Progenitor cell of endocrine pancreas (in vitro differentiated cells): Measurements from ENCODE around the gene SLC8A2. TPM values are rescaled to one million over a fixed set of nuclear protein-coding genes. Genes with fewer than 3 reads are reported as not detected.

Experiments used
- DNase-seq: peaks from one replicate; pipeline ENCODE4 v3.0.0; 2021; ENCODE audit warnings: low spot score; ENCODE audit not compliant: unreplicated experiment
- H3K27ac Mint-ChIP-seq: 2 replicates; pipeline ENCODE4 v1.8.0; 2021; ENCODE audit warnings: mild to moderate bottlenecking, moderate library complexity, mixed read lengths
- H3K27me3 Mint-ChIP-seq: 2 replicates; pipeline ENCODE4 v1.8.0; 2021; ENCODE audit warnings: mixed read lengths
- H3K36me3 Mint-ChIP-seq: 2 replicates; pipeline ENCODE4 v1.8.0; 2022; ENCODE audit warnings: mixed read lengths; ENCODE audit not compliant: insufficient read depth
- H3K4me1 Mint-ChIP-seq: 2 replicates; pipeline ENCODE4 v1.8.0; 2021; ENCODE audit warnings: low read depth, mixed read lengths
- H3K4me3 Mint-ChIP-seq: 2 replicates; pipeline ENCODE4 v1.8.0; 2021; ENCODE audit warnings: low read depth, mild to moderate bottlenecking, moderate library complexity, mixed read lengths
- H3K9me3 Mint-ChIP-seq: 2 replicates; pipeline ENCODE4 v1.8.0; 2021; ENCODE audit warnings: low read depth, mixed read lengths
- total RNA-seq: library from RNA; stranded (reverse); gene quantifications from 2 replicates; pipeline ENCODE4 v1.2.1, GENCODE V29; 2021
- TF ChIP-seq, protein P1 (sequence below): fragments of 200-600 bp; sonication (generic); IDR thresholded peaks from one replicate; pipeline ENCODE4 v1.5.0; 2021; ENCODE audit warnings: antibody characterized with exemption, mild to moderate bottlenecking; ENCODE audit not compliant: unreplicated experiment

SLC8A2 gene
- total RNA-seq, 1 donor from 2014 or later = 1.2 TPM

DNA sequence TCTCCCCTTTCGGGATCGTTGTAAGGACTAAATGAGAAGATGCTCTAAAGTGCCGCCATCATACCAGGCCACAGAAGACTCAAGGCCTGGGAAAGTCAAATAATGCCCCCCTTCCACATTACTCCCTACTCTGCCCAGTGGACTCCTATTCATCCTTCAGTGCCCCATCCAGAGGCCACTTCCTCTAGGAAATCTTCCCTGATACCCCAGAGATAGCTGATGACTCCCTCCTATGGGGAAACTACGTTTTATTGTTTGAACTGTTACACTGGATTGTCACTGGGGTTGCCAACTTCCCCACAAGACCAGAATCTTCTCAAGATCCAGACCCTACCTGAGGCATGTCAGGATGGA is 66.5 kb downstream of the SLC8A2 start:
- Mint-ChIP-seq H3K27me3 (peaks cover 9% of the 10 kb centered on the region), H3K9me3 (no peaks in the 10 kb centered on the region), H3K27ac (no peak overlapping the region), H3K4me3 (no peak overlapping the region), H3K4me1 (no peaks in the 10 kb centered on the region), H3K36me3 (no peaks in the 10 kb centered on the region)
- DNase-seq = no peak
- TF ChIP-seq, protein P1, sequence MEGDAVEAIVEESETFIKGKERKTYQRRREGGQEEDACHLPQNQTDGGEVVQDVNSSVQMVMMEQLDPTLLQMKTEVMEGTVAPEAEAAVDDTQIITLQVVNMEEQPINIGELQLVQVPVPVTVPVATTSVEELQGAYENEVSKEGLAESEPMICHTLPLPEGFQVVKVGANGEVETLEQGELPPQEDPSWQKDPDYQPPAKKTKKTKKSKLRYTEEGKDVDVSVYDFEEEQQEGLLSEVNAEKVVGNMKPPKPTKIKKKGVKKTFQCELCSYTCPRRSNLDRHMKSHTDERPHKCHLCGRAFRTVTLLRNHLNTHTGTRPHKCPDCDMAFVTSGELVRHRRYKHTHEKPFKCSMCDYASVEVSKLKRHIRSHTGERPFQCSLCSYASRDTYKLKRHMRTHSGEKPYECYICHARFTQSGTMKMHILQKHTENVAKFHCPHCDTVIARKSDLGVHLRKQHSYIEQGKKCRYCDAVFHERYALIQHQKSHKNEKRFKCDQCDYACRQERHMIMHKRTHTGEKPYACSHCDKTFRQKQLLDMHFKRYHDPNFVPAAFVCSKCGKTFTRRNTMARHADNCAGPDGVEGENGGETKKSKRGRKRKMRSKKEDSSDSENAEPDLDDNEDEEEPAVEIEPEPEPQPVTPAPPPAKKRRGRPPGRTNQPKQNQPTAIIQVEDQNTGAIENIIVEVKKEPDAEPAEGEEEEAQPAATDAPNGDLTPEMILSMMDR = no peak

DNA sequence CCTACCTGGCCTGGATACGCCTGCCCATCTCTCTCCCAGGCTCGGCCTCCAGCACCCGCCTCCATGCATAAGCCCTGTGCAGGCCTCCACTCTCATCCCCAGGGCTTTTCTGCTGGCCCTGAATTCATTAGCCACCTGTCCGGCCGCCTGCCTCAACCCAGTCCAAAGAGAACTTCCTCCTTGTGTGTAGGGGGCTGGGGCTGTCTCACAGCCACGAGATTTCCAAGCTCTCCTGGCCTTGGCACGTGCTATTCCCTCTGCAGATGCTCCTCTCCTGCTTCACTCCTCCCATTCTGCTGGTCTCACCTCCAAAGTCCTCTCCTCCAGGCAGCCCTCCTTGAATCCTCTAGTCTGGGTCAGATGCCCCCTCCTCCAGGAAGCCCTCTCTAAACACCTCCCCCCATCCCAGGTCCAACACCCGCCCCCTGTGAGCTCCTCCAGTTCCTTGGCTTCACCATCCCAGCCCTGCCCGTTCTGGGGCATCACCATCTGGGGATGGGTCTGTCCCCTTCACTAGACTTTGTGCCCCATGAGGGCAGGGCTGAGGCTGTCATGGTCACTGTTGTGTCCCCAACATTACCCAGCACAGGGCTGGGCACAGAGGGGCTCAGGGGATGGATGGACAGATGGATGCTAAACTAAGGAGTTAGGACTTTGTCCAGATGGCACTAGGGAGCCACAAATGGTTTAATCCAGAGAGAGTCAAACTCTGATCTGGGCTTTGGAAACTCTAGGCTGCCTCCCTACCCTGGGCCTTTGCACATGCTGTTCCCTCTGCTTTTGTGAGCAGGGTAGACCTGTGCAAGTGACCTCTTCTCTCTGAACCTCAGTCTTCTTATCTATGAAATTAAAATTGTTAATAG is 67.1 kb downstream of the SLC8A2 start:
- no peaks in the 10 kb centered on the region for H3K9me3 Mint-ChIP-seq
- no peak overlapping the region for H3K4me3 Mint-ChIP-seq
- H3K36me3 Mint-ChIP-seq = no peaks in the 10 kb centered on the region
- H3K27ac Mint-ChIP-seq = no peak overlapping the region
- TF ChIP-seq, protein P1 = no peak
- no peaks in the 10 kb centered on the region for H3K4me1 Mint-ChIP-seq
- DNase-seq = no peak
- peaks cover 10% of the 10 kb centered on the region for H3K27me3 Mint-ChIP-seq

DNA sequence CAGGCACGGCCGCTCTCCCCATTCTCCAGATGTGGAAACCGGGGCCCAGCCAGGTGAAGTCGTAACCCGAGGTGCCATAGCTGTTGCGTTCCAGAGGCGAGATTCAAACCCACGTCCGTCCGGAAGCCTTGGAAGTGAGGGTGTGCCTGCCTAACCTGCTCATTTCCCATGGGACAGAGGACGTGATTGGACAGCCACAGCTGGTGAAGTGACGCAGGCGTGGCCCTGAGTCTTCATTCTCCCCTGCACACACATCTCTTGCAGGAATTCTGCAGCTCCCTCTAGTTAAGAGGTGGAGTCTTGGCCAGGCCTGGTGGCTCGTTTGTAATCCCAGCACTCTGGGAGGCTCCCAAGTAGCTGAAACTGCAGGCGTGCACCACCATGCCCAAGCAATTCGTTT is 69.2 kb downstream of the SLC8A2 start:
- no peak for DNase-seq
- TF ChIP-seq, protein P1 = no peak

DNA sequence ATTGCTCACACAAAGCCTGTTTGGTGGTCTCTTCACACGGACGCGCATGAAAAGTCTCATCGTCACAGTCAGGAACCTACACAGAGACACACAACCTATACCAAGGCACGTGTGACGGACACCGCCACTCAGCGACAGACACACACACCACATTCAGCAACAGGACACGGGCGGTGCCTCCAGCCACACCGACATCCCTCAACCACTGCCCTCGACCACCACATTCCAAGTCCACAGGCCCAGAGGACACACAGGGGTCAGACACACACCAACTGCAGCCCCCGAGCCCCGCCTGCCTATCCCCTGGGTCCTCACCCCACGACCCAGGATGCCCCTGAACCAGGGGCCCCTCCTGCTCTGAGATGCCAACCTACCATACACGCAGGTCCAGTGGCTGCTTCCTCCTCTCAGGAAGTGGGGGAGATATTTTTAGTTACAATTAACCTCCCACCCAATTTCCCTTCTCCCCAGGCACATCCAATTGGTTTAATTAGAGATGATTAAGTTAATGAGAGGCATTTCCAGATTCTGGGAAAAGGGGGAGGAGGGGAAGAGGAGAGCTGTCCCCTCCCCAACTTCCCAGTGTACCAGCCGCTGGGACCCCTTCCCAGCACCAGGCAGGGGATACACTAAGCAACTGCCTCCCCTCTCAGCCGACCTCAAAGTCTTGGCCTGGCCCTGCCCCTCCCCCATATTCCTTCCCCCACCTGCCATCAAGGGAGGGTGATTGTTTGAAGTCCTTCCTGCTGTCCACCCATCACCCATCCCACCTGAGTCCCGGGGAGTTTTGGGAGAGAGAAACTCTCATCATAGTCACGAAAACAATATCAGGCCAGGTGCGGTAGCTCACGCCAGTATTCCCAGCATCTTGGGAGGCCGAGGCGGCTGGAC is 72.7 kb downstream of the SLC8A2 start:
- Mint-ChIP-seq H3K9me3 (no peaks in the 10 kb centered on the region), H3K36me3 (no peaks in the 10 kb centered on the region), H3K4me3 (no peak overlapping the region), H3K27me3 (peaks cover 51% of the 10 kb centered on the region), H3K4me1 (peaks cover 2% of the 10 kb centered on the region), H3K27ac (peak overlapping the region; percentile 59)
- DNase-seq = no peak
- TF ChIP-seq, protein P1 = no peak

More for the DNA sequence above, 69.2 kb downstream of the SLC8A2 start:
- Mint-ChIP-seq H3K4me1 (peaks cover 2% of the 10 kb centered on the region), H3K9me3 (no peaks in the 10 kb centered on the region), H3K4me3 (no peak overlapping the region), H3K36me3 (no peaks in the 10 kb centered on the region), H3K27ac (no peak overlapping the region), H3K27me3 (peaks cover 24% of the 10 kb centered on the region)

DNA sequence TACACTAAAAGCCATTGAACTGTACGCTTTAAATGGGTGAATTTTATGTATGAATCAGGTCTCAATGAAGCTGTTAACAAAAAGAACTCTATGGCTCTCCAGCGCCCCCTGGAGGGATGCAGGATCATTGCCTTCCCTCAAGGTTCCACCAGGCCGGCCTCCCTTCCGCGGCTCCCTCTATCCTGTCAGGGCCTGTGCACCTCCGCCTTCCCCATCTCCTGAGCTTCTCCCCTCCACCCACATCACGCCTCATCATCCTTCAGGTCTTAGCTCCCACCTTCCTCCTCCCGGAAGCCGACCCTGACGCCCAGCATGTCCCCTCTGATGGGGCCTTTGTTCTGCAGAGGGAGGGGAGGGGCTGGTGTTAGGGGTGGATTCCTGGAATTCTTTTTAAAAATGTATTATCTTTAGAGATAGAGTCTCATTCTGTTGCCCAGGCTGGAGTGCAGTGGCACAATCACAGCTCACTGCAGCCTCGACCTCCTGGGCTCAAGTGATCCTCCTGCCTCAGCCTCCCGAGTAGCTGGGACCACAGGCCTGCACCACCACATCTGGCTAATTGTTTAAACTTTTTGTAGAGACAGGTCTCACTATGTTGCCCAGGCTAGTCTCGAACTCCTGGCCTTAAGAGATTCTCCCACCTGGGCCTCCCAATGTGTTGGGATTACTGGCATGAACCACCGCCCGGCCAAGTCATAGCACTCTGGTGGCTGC is 80.0 kb downstream of the SLC8A2 start:
- H3K4me3 Mint-ChIP-seq = no peak overlapping the region
- no peaks in the 10 kb centered on the region for H3K4me1 Mint-ChIP-seq
- H3K36me3 Mint-ChIP-seq = no peaks in the 10 kb centered on the region
- peaks cover 38% of the 10 kb centered on the region for H3K27me3 Mint-ChIP-seq
- TF ChIP-seq, protein P1 = peak; percentile 89
- no peaks in the 10 kb centered on the region for H3K9me3 Mint-ChIP-seq
- H3K27ac Mint-ChIP-seq = no peak overlapping the region
- DNase-seq = peak; percentile 64
